ENCODE measurements around the gene GPC5. TPM values are rescaled to one million over a fixed set of nuclear protein-coding genes. Genes with fewer than 3 reads are reported as not detected.

GPC5 gene
- polyA plus RNA-seq, 1 experiment: not detected

DNA sequence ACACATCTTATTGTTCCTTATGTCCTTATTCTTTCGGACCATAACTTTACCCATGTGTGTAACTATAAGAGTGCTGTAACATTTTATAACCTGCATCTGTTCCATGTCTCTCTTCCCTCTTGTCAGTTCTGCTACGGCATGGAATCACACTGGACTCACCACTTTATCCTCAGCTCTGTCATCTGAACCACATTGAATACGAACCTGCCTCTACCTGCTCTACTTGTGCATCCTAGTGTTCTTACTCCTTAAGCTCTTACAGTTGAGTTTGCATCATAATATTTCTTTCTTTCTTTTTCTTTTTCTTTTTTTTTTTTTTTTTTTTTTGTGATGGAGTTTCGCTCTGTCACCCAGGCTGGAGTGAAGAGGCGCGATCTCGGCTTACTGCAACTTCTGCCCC is 180.9 kb downstream of the GPC5 start:
- TF ChIP-seq, protein P1, sequence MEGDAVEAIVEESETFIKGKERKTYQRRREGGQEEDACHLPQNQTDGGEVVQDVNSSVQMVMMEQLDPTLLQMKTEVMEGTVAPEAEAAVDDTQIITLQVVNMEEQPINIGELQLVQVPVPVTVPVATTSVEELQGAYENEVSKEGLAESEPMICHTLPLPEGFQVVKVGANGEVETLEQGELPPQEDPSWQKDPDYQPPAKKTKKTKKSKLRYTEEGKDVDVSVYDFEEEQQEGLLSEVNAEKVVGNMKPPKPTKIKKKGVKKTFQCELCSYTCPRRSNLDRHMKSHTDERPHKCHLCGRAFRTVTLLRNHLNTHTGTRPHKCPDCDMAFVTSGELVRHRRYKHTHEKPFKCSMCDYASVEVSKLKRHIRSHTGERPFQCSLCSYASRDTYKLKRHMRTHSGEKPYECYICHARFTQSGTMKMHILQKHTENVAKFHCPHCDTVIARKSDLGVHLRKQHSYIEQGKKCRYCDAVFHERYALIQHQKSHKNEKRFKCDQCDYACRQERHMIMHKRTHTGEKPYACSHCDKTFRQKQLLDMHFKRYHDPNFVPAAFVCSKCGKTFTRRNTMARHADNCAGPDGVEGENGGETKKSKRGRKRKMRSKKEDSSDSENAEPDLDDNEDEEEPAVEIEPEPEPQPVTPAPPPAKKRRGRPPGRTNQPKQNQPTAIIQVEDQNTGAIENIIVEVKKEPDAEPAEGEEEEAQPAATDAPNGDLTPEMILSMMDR (IDR thresholded peaks at IDR 0.05; ENCODE audit: insufficient read depth, low read depth, low read length): no peak
- POLR2A ChIA-PET: no interaction called here
- DNase-seq (ENCODE audit: low read depth): no peak
- H3K4me3 ChIP-seq (ENCODE audit: low read depth, low read length): no peak overlapping the region
- no peaks in the 10 kb centered on the region for H3K27me3 ChIP-seq (ENCODE audit: control insufficient read depth, insufficient read depth, low read length)
- H3K36me3 ChIP-seq (ENCODE audit: control insufficient read depth, insufficient read depth, low read length): no peaks in the 10 kb centered on the region
- CTCF ChIA-PET: no interaction called here

- POLR2A ChIA-PET: no interaction called here
- TF ChIP-seq, protein P1 (IDR thresholded peaks at IDR 0.05; ENCODE audit: insufficient read depth, low read depth, low read length): no peak
- CTCF ChIA-PET: no interaction called here
- Histone ChIP-seq H3K36me3 (ENCODE audit: control insufficient read depth, insufficient read depth, low read length) (no peaks in the 10 kb centered on the region), H3K27me3 (ENCODE audit: control insufficient read depth, insufficient read depth, low read length) (no peaks in the 10 kb centered on the region), H3K4me3 (ENCODE audit: low read depth, low read length) (no peak overlapping the region)
- no peak for DNase-seq (ENCODE audit: low read depth)
Observed at GRCh38 chr13:91580749-91581148, 182.3 kb downstream of the GPC5 start.

DNA sequence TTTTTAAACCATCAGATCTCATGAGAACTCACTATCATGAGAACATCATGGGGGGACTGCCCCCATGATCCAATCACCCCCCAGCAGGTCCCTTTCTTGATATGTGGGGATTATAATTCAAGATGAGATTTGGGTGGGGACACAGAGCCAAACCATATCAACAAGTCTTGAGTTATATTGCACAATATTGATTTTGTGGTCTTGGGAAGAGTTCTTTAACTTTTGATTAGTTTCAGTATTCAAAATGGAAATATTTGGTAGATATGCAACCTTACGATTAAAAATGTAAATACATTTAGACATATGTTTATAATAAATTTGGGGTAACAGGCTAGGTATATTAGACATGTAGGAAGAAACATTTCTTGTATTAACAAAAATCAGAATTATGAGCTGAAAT is 188.2 kb downstream of the GPC5 start:
- DNase-seq (ENCODE audit: low read depth): no peak
- H3K4me3 ChIP-seq (ENCODE audit: low read depth, low read length): no peak overlapping the region
- ChIA-PET POLR2A (no interaction called here), CTCF (no interaction called here)
- no peaks in the 10 kb centered on the region for H3K27me3 ChIP-seq (ENCODE audit: control insufficient read depth, insufficient read depth, low read length)
- no peaks in the 10 kb centered on the region for H3K36me3 ChIP-seq (ENCODE audit: control insufficient read depth, insufficient read depth, low read length)
- TF ChIP-seq, protein P1 (IDR thresholded peaks at IDR 0.05; ENCODE audit: insufficient read depth, low read depth, low read length): no peak

DNA sequence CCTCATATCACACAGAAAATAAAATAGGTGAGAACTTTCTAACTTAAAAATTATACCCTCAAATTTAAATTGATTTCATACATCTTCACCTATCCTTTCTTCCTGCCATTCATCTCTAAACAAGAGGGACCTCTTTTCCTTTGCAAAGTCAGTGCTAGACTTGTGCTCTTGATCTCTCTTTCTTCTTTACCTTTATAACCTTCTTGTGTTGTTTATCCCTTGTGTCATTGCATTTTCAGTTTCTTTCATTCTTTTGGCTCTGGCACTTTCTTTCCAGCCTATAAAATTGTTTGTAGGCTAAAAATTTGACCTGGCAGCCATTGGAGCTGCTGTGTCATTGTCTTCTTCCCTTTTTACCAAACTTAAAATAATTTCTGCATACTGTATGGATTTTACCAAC is 190.1 kb downstream of the GPC5 start:
- CTCF ChIA-PET: no interaction called here
- Histone ChIP-seq H3K36me3 (ENCODE audit: control insufficient read depth, insufficient read depth, low read length) (no peaks in the 10 kb centered on the region), H3K27me3 (ENCODE audit: control insufficient read depth, insufficient read depth, low read length) (no peaks in the 10 kb centered on the region), H3K4me3 (ENCODE audit: low read depth, low read length) (no peak overlapping the region)
- POLR2A ChIA-PET: no interaction called here
- DNase-seq (ENCODE audit: low read depth): no peak
- TF ChIP-seq, protein P1 (IDR thresholded peaks at IDR 0.05; ENCODE audit: insufficient read depth, low read depth, low read length): no peak

- no peak overlapping the region for H3K4me3 ChIP-seq (ENCODE audit: low read depth, low read length)
- no peaks in the 10 kb centered on the region for H3K36me3 ChIP-seq (ENCODE audit: control insufficient read depth, insufficient read depth, low read length)
- TF ChIP-seq, protein P1 (IDR thresholded peaks at IDR 0.05; ENCODE audit: insufficient read depth, low read depth, low read length): no peak
- ChIA-PET CTCF (no interaction called here), POLR2A (no interaction called here)
- no peak for DNase-seq (ENCODE audit: low read depth)
- no peaks in the 10 kb centered on the region for H3K27me3 ChIP-seq (ENCODE audit: control insufficient read depth, insufficient read depth, low read length)
Observed at GRCh38 chr13:91592056-91593014, 193.9 kb downstream of the GPC5 start.
